Stimulated activated CD8-positive, alpha-beta memory T cell treated with anti-CD3 and anti-CD28 coated beads, Interleukin-12 subunit alpha, Interleukin-12 subunit beta, amount 100 ng/mL, for 1 hour (primary cell): ENCODE data around the gene PGLYRP3.
"Not testable (repeated sequence)": the region's sequence is repeated elsewhere in the genome, so short reads cannot be mapped to it uniquely, and the experiment has no call there.

Source experiments
- DNase-seq: peaks from one replicate; pipeline ENCODE4 v3.0.0-alpha.2; 2020; ENCODE audit warnings: low read depth

The PGLYRP3 gene

DNA sequence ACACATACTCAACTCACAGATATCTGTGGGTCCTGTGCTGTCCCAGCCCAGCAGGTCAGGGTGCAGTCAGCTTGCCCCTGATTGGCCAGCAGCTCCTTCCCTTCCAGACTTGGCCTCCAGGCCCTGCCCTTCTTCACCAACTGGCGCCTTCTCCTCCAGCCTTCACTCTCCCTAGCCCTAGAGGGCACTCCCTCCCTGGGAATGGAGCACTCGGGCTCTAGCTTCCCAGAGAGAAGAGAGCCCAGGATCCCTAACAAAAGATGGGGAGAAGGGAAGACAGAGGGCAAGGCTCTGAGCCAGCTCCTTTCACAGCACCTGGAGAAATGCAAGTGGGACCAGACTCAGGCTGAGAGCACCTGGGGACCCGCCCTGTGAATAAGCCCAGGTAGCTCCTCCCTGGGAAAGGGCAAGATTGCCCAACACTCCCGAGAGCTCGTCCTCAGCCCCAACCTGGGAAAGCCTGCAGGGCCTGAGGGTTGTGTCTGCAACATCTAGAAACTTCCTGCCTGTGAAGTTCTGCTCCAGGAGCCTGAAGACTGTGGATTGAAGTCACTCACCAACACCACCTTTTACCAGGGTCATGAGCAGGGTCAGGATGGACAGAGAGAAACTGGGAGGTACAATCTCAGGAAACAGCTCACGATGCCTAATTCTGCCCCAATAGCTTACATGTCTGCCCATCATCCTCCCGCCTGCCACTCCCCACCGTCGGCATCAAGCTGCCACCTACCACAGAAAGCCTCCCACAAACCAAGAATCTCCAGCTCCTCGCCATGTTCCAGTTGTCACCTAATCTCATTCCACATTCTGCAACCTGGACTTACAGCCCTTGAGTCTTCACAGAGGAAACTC, 36.0 kb upstream of the PGLYRP3 start, which contains the start of gene PGLYRP4:
Gene PGLYRP4, minus strand, starts transcription at position 331 of the 852 bp plus-strand sequence. CDS start 909 bp downstream, outside the sequence.
- no peak for DNase-seq

- DNase-seq: no peak
Measured at GRCh38 chr1:153347856-153348255, 35.1 kb upstream of the PGLYRP3 start.

DNA sequence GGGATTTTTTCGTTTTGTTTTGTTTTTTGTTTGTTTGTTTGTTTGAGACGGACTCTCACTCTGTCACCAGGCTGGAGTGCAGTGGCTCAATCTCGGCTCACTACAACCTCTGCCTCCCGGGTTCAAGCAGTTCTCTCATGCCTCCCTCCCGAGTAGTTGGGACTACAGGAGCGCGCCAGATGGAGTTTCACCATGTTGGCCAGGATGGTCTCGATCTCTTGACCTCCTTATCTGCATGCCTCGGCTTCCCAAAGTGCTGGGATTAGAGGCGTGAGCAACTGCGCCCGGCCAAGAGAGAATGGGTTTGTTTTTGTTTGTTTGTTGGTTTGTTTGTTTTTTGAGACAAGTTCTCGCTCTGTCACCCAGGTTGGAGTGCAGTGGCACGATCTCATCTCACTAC, 34.3 kb upstream of the PGLYRP3 start:
- DNase-seq: not testable (repeated sequence)

- DNase-seq: no peak
Measured at GRCh38 chr1:153346077-153346723, 33.4 kb upstream of the PGLYRP3 start.

DNA sequence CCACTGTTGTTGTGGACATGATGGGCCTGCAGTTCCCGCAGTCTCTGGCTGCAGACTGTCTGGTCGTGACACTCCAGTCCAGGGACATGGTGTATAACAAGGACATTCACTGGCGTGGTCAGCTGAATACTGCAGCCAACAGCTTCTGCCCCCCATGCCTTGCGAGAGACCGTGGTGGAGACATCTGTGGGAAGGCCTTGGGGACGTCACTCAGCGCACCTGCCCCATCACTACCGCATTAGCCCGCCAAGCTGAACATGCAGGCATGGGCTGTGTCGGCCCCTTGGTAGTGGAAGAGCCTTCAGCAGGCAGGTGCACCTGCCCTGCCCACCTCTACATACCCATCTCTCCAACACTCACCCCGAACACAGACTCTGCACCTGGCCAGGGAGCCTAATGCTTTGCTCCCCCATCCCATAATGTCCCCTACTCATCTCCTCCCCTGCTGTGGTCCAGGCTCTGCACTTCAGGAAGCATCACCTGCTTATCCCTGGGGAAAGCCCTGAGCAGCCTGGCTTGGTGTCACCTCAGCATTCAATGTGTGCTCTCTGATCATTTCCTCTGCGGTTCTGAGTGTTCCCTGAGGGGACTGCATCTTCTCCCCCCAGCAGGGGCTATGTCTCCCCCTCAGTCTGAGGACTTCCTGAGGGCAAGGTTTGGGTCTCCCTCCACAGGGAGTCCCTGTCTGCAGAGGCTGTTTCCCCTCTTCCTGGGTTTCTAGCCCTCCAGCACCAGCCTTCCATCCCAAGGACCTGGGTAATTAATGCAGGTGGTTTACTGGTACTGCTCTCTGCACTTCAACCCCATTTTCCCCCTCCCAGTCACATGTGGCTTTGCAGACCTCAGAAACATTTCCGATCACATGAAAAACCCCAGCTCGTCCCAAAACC, 32.7 kb upstream of the PGLYRP3 start:
- no peak for DNase-seq

DNA sequence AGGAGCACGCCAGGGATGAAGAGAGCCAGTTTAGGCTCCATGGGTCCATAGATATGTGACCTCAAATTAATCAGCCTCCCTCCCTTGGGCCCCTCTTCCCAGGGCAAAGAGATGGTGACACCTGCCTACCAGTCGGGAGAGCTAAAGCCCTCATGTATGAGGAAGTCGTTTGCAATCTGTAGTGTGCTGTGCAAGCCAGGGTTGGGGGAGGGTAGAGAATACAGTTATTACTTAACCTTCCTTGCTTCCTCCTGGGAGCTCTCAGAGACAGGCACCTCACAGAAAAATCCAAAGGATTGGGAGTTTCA, 31.9 kb upstream of the PGLYRP3 start:
- no peak for DNase-seq

DNA sequence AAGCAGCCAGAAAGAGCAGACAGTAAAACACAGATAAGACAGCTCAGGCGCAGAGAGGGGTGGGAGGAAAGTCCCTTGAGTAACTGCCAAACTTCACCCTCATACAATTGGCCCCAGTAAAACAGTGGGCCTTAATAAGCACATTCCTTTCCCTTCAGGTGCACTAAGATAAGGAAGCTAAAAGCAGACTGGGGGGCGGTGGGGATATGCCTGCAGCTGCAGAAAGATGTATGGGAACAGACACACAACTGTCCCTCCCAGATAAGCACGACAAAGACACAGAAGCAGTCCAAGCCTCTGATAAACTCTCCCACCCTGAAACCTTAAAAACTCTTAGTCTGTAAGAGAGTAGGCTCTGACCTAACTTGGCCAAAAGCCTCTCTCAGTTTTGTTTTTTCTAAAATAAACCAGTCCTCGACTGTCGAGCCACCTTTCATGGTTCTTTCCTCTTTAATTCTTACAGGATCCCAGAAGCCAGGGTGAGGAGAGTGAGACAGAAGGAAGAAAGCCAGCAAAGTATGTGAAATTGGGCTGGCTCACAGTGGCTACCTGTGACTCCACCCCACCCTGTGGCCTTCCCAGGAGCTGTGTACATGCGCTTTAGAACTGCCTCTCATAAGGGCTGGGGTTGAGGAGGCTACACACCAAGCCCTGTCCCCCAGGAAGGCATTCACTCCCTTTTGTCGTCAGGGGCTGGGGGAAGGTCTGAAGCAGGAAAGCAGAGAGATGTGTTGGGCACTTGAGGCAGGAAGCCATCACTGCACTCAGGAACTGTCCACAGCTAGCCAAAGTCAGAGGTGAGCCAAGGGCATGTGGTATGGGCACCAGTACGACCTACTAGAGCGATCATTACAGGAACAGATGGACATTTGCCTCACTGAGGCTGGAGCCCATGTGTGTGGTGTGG, 31.3 kb upstream of the PGLYRP3 start:
- DNase-seq: no peak

DNA sequence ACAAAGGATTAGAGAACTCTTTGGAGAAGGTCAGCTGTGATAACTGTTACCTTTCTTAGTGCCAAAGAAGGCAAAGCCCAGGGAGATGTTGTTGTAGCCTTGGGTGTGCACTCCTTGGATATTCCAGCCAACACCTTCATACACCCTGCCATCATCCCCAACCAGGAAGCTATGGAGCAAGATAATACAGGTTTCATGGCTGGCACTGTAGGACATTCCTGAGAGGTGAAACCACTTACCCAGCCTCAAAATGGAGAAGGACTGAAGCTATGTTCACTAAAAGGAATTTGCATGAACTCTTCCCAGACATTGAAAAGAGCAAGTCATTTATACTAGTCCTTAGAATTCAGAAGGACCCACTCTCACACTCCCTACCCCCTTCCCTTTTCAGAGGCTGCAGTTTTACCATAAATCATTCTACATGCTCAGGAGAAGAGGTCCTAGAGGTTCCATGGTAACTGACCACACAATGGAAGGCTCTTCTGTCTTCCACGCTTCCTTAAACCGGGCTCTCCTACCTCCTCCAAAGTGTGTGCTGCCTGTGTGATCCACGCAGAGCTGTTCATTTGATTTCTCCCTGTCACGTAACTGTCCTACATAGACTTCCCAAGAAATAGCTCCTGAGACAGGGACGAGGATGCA, 30.4 kb upstream of the PGLYRP3 start:
- no peak for DNase-seq

DNA sequence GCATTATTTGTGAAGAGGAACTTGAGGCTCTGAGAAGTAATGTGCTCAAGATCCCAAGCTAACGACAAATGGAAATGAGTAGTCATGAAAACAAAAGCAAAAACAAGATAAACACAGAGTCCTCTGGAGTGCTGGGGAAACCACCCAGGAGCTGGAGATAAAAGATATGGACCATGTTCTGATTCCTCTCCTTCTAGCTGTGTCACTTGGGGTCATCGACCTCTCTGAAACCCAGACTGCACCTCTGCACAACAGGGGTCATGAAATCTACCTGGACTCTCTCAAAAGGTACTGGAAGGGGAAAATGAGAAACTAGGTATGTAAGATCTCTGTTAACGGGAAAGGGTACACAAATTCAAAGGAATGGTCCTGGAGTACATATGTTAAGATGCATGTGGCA, 29.4 kb upstream of the PGLYRP3 start:
- DNase-seq: no peak

- DNase-seq: no peak
Measured at GRCh38 chr1:153341431-153341934, 28.7 kb upstream of the PGLYRP3 start.

GRCh38 chr1:153340356-153340755, 27.6 kb upstream of the PGLYRP3 start:
- no peak for DNase-seq

GRCh38 chr1:153339802-153340201, 27.1 kb upstream of the PGLYRP3 start:
- DNase-seq: no peak

DNA sequence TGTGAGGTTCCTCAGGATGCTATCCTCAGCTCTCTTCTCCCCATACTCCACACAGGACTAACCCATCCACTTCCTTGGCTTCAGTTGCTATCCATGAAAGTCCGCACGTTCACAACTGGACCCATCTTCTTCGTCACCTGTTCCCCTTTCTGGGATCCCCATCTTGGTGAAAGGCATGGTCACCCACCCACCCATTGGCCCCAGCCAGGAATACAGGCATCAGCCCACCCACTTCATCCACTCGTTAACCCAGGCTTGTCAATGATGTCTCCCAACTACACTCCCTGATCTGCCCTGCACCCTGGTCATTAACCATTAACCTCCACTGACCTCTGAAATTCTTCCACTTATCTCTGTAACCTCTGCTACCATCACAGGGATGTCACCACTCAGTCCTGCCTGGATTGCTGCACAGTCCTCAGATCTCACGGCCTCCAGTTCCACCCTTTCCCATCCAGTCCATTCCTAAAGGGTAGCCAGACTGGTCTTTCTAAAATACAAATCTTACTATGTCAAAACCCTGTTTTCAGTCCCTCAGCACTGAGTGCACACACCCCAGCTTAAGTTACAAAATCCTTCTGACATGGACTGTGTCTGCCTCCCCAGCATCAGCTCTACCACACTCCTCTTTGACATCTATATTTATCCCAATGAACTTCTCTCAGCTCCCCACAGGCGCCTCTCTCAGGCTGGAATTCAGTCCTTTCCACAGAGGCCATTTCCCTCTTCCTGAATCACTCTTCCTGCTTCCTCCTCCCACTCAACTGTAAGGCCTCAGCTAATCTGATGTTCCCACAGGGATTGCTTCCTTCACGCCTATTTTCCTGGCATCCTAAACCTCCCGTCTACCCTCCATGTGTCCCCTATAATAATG, 25.5 kb upstream of the PGLYRP3 start:
- no peak for DNase-seq

- no peak for DNase-seq
Measured at GRCh38 chr1:153336650-153337049, 23.9 kb upstream of the PGLYRP3 start.

GRCh38 chr1:153333902-153334301, 21.1 kb upstream of the PGLYRP3 start:
- no peak for DNase-seq

DNA sequence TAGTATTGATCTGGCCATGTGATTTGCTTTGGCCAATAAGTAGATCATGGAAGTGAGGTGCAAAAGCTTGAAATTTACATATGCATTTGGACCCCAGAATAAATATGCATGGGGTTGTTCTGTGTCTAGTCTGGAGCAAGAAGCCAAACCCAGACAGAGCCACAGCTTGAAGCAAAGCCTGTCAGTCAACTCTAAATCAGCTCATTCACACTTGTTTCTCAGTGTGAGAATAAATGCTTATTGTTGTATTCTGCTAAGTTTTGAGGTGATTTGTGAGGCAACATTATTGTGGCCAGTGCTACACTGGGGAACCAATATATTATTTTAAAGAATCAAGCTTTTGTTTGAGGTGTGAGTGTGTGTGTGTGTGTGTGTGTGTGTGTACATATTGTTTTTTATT, 12.2 kb upstream of the PGLYRP3 start:
- DNase-seq: no peak

DNA sequence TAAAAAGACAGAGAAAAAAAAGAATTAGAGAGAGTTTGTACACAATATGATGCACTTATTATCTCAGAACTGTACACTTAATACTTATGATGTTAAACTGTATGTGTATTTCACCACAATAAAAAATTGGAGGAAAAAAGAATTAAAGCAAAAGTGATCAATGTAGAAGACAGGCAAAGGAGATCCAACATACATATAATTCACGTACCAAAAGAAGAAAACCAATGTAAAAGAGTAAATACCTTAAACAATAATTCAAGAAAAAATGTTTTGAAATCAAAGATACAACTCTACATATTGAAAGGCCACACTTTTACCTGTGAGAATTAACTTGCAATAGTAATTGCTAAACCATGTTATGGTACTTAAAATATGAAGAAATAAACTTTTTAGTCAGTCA, 9.8 kb upstream of the PGLYRP3 start:
- DNase-seq: no peak

DNA sequence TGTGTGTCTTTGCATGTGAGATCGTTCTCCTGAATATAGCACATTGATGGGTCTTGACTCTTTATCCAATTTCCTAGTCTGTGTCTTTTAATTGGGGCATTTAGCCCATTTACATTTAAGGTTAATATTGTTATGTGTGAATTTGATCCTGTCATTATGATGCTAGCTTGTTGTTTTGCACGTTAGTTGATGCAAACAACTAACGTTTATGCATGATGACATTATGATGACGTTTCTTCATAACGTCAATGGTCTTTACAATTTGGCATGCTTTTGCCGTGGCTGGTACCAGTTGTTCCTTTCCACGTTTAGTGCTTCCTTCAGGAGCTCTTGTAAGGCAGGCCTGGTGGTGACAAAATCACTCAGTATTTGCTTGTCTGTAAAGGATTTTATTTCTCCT, 5.4 kb upstream of the PGLYRP3 start:
- DNase-seq: not testable (repeated sequence)

GRCh38 chr1:153316013-153316412, 3.3 kb upstream of the PGLYRP3 start:
- DNase-seq: not testable (repeated sequence)

DNA sequence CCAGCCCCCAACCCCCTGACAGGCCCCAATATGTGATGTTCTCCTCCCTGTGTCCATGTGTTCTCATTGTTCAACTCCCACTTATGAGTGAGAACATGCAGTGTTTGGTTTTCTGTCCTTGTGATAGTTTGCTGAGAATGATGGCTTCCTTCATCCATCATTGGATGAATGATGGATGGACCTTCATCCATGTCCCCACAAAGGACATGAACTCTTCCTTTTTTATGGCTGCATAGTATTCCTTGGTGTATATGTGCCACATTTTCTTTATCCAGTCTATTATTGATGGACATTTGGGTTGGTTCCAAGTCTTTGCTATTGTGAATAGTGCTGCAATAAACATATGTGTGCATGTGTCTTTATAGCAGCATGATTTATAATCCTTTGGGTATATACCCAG, 1.6 kb upstream of the PGLYRP3 start:
- not testable (repeated sequence) for DNase-seq
